Esophagus muscularis mucosa (tissue), 4 donors: Measurements from ENCODE around the gene AUH. TPM values are rescaled to one million over a fixed set of nuclear protein-coding genes. Genes with fewer than 3 reads are reported as not detected.

ENCODE experiments used
- DNase-seq: peaks from one replicate; pipeline ENCODE4 v3.0.0-alpha.2; 2017; ENCODE audit errors: extremely low spot score
- H3K27ac ChIP-seq, 4 donors: fragments of 200-600 bp; sonication (generic); replicated peaks in 1 of 4; 1 replicate in 3 of 4; 2 replicates in 1 of 4; pipeline ENCODE4 v1.5.1; 2016 to 2019; ENCODE audit warnings: mild to moderate bottlenecking in 1 of 4
- H3K27me3 ChIP-seq, 4 donors: fragments of 200-600 bp; sonication (generic); one replicate each; pipeline versions ENCODE4 v1.5.1 to v1.6.0; 2016 to 2019
- H3K36me3 ChIP-seq, 4 donors: fragments of 200-600 bp; sonication (generic); one replicate each; pipeline ENCODE4 v1.5.1; 2016 to 2019
- H3K4me1 ChIP-seq, 4 donors: fragments of 200-600 bp; sonication (generic); one replicate each; pipeline ENCODE4 v1.5.1; 2016 to 2019
- H3K4me3 ChIP-seq, 4 donors: fragments of 200-600 bp; sonication (generic); 1 replicate in 2 of 4; 2 replicates in 2 of 4; pipeline ENCODE4 v1.5.1; 2016 to 2019; ENCODE audit warnings: mild to moderate bottlenecking in 4 of 4, moderate library complexity in 1 of 4
- H3K9me3 ChIP-seq, 4 donors: fragments of 200-600 bp; sonication (generic); 1 replicate in 3 of 4; 2 replicates in 1 of 4; pipeline ENCODE4 v1.5.1; 2016 to 2019
- CTCF ChIP-seq, 3 experiments: fragments of 200-600 bp in 2 of 3; fragments of 450-650 bp in 1 of 3; sonication (generic) in 2 of 3; IDR thresholded peaks; one replicate each; pipeline ENCODE4 v1.5.1; 2017 to 2019; ENCODE audit warnings: antibody characterized with exemption in 3 of 3, mild to moderate bottlenecking in 2 of 3, moderate library complexity in 1 of 3
- EP300 ChIP-seq: sonication (generic); formaldehyde crosslinking; IDR thresholded peaks from one replicate; pipeline ENCODE4 v1.6.1; 2017; ENCODE audit warnings: antibody characterized with exemption
- POLR2A ChIP-seq: fragments of 450-650 bp; IDR thresholded peaks from one replicate; pipeline ENCODE4 v1.6.1; 2017; ENCODE audit warnings: antibody characterized with exemption, moderate library complexity, mild to moderate bottlenecking, low read depth
- POLR2AphosphoS5 ChIP-seq, 2 donors: sonication (generic); formaldehyde crosslinking; IDR thresholded peaks; one replicate each; pipeline ENCODE4 v1.6.1; 2017; ENCODE audit warnings: antibody characterized with exemption in 2 of 2
- WGBS: methylation state at CpG from one replicate; pipeline ENCODE4 v1.1.5; 2018; 5-methylcytosine and 5-hydroxymethylcytosine counted together
- intact Hi-C: fragments of 100-400 bp; cut with DNase I; formaldehyde crosslinking; loops from one replicate; pipeline ENCODE4 v1.15.1; 2023
- total RNA-seq, 4 donors: library from RNA; depleted of rRNA; stranded (reverse); fragments of >200 nt; gene quantifications; one replicate each; pipeline versions ENCODE4 v1.1.0 to v1.2.1, GENCODE V29; 2016

The AUH gene
- total RNA-seq, 4 donors from 2014 or later, result 17.7 to 29.9 (median 22.3) TPM

GRCh38 chr9:91269907-91270491 lies 91.7 kb downstream of the AUH start:
- Histone ChIP-seq H3K27ac (no peak overlapping the region), H3K4me3 (no peak overlapping the region), H3K4me1 (peaks cover 0 to 5% (median 0%) of the 10 kb centered on the region in 4 donors), H3K36me3 (no peaks in the 10 kb centered on the region), H3K9me3 (no peaks in the 10 kb centered on the region), H3K27me3 (no peaks in the 10 kb centered on the region)
- intact Hi-C loops, result no loop called here
- TF ChIP-seq POLR2AphosphoS5 (IDR thresholded peaks at IDR 0.05), result no peak
- TF ChIP-seq POLR2A, result no peak
- no peak for TF ChIP-seq CTCF (IDR thresholded peaks at IDR 0.05)
- no peak for TF ChIP-seq EP300
- WGBS, result 79% methylated on average over 2 of the region's 2 CpGs
- DNase-seq, result no peak

GRCh38 chr9:91266448-91266847 lies 95.3 kb downstream of the AUH start:
- no peak for TF ChIP-seq CTCF (IDR thresholded peaks at IDR 0.05)
- TF ChIP-seq POLR2AphosphoS5 (IDR thresholded peaks at IDR 0.05), result no peak
- TF ChIP-seq POLR2A, result no peak
- TF ChIP-seq EP300, result no peak
- H3K27ac ChIP-seq, result no peak overlapping the region
- no peak overlapping the region for H3K4me3 ChIP-seq
- no peaks in the 10 kb centered on the region for H3K4me1 ChIP-seq
- H3K27me3 ChIP-seq, result no peaks in the 10 kb centered on the region
- no peaks in the 10 kb centered on the region for H3K9me3 ChIP-seq
- no peaks in the 10 kb centered on the region for H3K36me3 ChIP-seq
- intact Hi-C loops, result no loop called here
- DNase-seq, result no peak

- no peak for DNase-seq
- no peaks in the 10 kb centered on the region for H3K4me1 ChIP-seq
- intact Hi-C loops, result no loop called here
- H3K36me3 ChIP-seq, result no peaks in the 10 kb centered on the region
- no peak overlapping the region for H3K4me3 ChIP-seq
- no peak for TF ChIP-seq CTCF (IDR thresholded peaks at IDR 0.05)
- TF ChIP-seq POLR2A, result no peak
- no peak for TF ChIP-seq EP300
- no peak for TF ChIP-seq POLR2AphosphoS5 (IDR thresholded peaks at IDR 0.05)
- H3K9me3 ChIP-seq, result no peaks in the 10 kb centered on the region
- H3K27me3 ChIP-seq, result no peaks in the 10 kb centered on the region
- H3K27ac ChIP-seq, result no peak overlapping the region
- WGBS, result 87% methylated on average over 5 of the region's 5 CpGs
Measured at GRCh38 chr9:91265514-91265913, 96.2 kb downstream of the AUH start.

- WGBS, result 72% methylated on average over 1 of the region's 1 CpG
- no peak overlapping the region for H3K4me3 ChIP-seq
- H3K4me1 ChIP-seq, result peaks cover 0 to under 1% (median 0%) of the 10 kb centered on the region in 4 donors
- H3K27ac ChIP-seq, result no peak overlapping the region
- H3K27me3 ChIP-seq, result no peaks in the 10 kb centered on the region
- H3K9me3 ChIP-seq, result no peaks in the 10 kb centered on the region
- TF ChIP-seq CTCF (IDR thresholded peaks at IDR 0.05) (no peak), POLR2A (no peak), EP300 (no peak), POLR2AphosphoS5 (IDR thresholded peaks at IDR 0.05) (no peak)
- intact Hi-C loops, result no loop called here
- DNase-seq, result no peak
- peaks cover 0 to 2% (median 0%) of the 10 kb centered on the region in 4 donors for H3K36me3 ChIP-seq
Measured at GRCh38 chr9:91261417-91261816, 100.3 kb downstream of the AUH start.

GRCh38 chr9:91259162-91259561 lies 102.6 kb downstream of the AUH start:
- H3K27me3 ChIP-seq, result no peaks in the 10 kb centered on the region
- intact Hi-C loops, result no loop called here
- H3K27ac ChIP-seq, result no peak overlapping the region
- peaks cover 0 to 3% (median 0%) of the 10 kb centered on the region in 4 donors for H3K36me3 ChIP-seq
- no peaks in the 10 kb centered on the region for H3K9me3 ChIP-seq
- 100% methylated on average over 1 of the region's 1 CpG for WGBS
- no peak for DNase-seq
- TF ChIP-seq POLR2A, result no peak
- no peak overlapping the region for H3K4me3 ChIP-seq
- peaks cover 0 to 8% (median 0%) of the 10 kb centered on the region in 4 donors for H3K4me1 ChIP-seq
